H9 (cell line): ENCODE measurements around the gene SEMA4D. TPM values are rescaled to one million over a fixed set of nuclear protein-coding genes. Genes with fewer than 3 reads are reported as not detected.

ENCODE experiments used
- DNase-seq: peaks from one replicate; pipeline ENCODE4 v3.0.0-alpha.2; 2017
- H2AFZ ChIP-seq: one replicate; pipeline ENCODE4 v1.6.1; 2013; ENCODE audit warnings: mild to moderate bottlenecking, low read length, control low read depth, moderate library complexity
- H2AK5ac ChIP-seq: 2 replicates; pipeline ENCODE4 v1.6.1; 2013; ENCODE audit warnings: low read length, control low read depth, mixed read lengths; ENCODE audit not compliant: insufficient read length
- H2BK120ac ChIP-seq: one replicate; pipeline ENCODE4 v1.6.1; 2013; ENCODE audit warnings: low read depth, mild to moderate bottlenecking, low read length, control low read depth, inconsistent platforms; ENCODE audit not compliant: poor library complexity, severe bottlenecking
- H2BK12ac ChIP-seq: 2 replicates; pipeline ENCODE4 v1.6.1; 2013; ENCODE audit warnings: low read length, control low read depth, mixed read lengths, low read depth; ENCODE audit not compliant: insufficient read length
- H2BK15ac ChIP-seq: 2 replicates; pipeline ENCODE4 v1.6.1; 2013; ENCODE audit warnings: low read depth, low read length, control low read depth
- H2BK20ac ChIP-seq: one replicate; pipeline ENCODE4 v1.6.1; 2013; ENCODE audit warnings: low read depth, mild to moderate bottlenecking, low read length, control low read depth, inconsistent platforms; ENCODE audit not compliant: poor library complexity, severe bottlenecking
- H2BK5ac ChIP-seq: 2 replicates; pipeline ENCODE4 v1.6.1; 2013; ENCODE audit warnings: low read length, control low read depth, mixed read lengths; ENCODE audit not compliant: insufficient read length
- H3K14ac ChIP-seq: 2 replicates; pipeline ENCODE4 v1.6.1; 2013; ENCODE audit warnings: low read length, control low read depth; ENCODE audit not compliant: insufficient read depth
- H3K18ac ChIP-seq: 2 replicates; pipeline ENCODE4 v1.6.1; 2013; ENCODE audit warnings: low read depth, mild to moderate bottlenecking, mixed read lengths, low read length, control low read depth; ENCODE audit not compliant: insufficient read length
- H3K23ac ChIP-seq: 2 replicates; pipeline ENCODE4 v1.6.1; 2013; ENCODE audit warnings: low read length, control low read depth, mixed read lengths, low read depth; ENCODE audit not compliant: insufficient read length
- H3K23me2 ChIP-seq: 2 replicates; pipeline ENCODE4 v1.6.1; 2013; ENCODE audit warnings: low read depth, mild to moderate bottlenecking, mixed read lengths, low read length, control low read depth; ENCODE audit not compliant: insufficient read length, poor library complexity, severe bottlenecking
- H3K27ac ChIP-seq: 2 replicates; pipeline ENCODE4 v1.5.1; 2013; ENCODE audit warnings: low read length, control low read depth, mixed read lengths, low read depth; ENCODE audit not compliant: insufficient read length
- H3K27me3 ChIP-seq: 2 replicates; pipeline ENCODE4 v1.6.1; 2013; ENCODE audit warnings: low read length, control low read depth, inconsistent platforms; ENCODE audit not compliant: insufficient read depth
- H3K4ac ChIP-seq: 2 replicates; pipeline ENCODE4 v1.6.1; 2013; ENCODE audit warnings: low read depth, mild to moderate bottlenecking, control low read depth, inconsistent platforms, low read length, moderate library complexity
- H3K4me1 ChIP-seq: 2 replicates; pipeline ENCODE4 v1.6.1; 2013; ENCODE audit warnings: low read length, control low read depth, inconsistent platforms; ENCODE audit not compliant: insufficient read depth
- H3K4me2 ChIP-seq: 2 replicates; pipeline ENCODE4 v1.6.1; 2013; ENCODE audit warnings: low read length, control low read depth, mixed read lengths; ENCODE audit not compliant: insufficient read length, insufficient read depth
- H3K56ac ChIP-seq: 2 replicates; pipeline ENCODE4 v1.6.1; 2013; ENCODE audit warnings: low read depth, mild to moderate bottlenecking, mixed read lengths, low read length, control low read depth; ENCODE audit not compliant: insufficient read length
- H3K79me1 ChIP-seq: 2 replicates; pipeline ENCODE4 v1.6.1; 2013; ENCODE audit warnings: low read depth, mild to moderate bottlenecking, moderate library complexity, low read length, control low read depth, inconsistent platforms; ENCODE audit not compliant: insufficient read depth, poor library complexity, severe bottlenecking
- H3K79me2 ChIP-seq: 2 replicates; pipeline ENCODE4 v1.6.1; 2013; ENCODE audit warnings: low read length, control low read depth, inconsistent platforms; ENCODE audit not compliant: insufficient read depth
- H3K9ac ChIP-seq: 2 replicates; pipeline ENCODE4 v1.6.1; 2013; ENCODE audit warnings: low read length, control low read depth, mixed read lengths; ENCODE audit not compliant: insufficient read length; ENCODE audit errors: extremely low read depth
- H3K9me3 ChIP-seq: one replicate; pipeline ENCODE4 v1.6.1; 2013; ENCODE audit warnings: low read depth, low read length, inconsistent platforms; ENCODE audit not compliant: control insufficient read depth
- H3T11ph ChIP-seq: one replicate; pipeline ENCODE4 v1.6.1; 2013; ENCODE audit warnings: mild to moderate bottlenecking, low read length, control low read depth, inconsistent platforms
- H4K20me1 ChIP-seq: one replicate; pipeline ENCODE4 v1.6.1; 2013; ENCODE audit not compliant: control insufficient read depth, insufficient read length, insufficient read depth
- H4K5ac ChIP-seq: 2 replicates; pipeline ENCODE4 v1.6.1; 2013; ENCODE audit warnings: low read depth, mild to moderate bottlenecking, mixed read lengths, low read length, control low read depth; ENCODE audit not compliant: insufficient read length
- H4K8ac ChIP-seq: replicated peaks from 2 replicates; pipeline ENCODE4 v1.6.1; 2013; ENCODE audit warnings: low read length, control low read depth, mixed read lengths, low read depth; ENCODE audit not compliant: insufficient read length
- H4K91ac ChIP-seq: 2 replicates; pipeline ENCODE4 v1.6.1; 2013; ENCODE audit warnings: low read depth, mild to moderate bottlenecking, moderate library complexity, mixed read lengths, low read length, control low read depth; ENCODE audit not compliant: insufficient read length
- H3K27ac Mint-ChIP-seq, 3 experiments: 2 replicates in 2 of 3; 3 replicates in 1 of 3; pipeline ENCODE4 v1.8.0; 2020 to 2021; ENCODE audit warnings: mixed read lengths in 3 of 3, mild to moderate bottlenecking in 1 of 3, moderate library complexity in 1 of 3
- H3K27me3 Mint-ChIP-seq: 2 replicates; pipeline ENCODE4 v1.8.0; 2021; ENCODE audit warnings: low read depth, mild to moderate bottlenecking, moderate library complexity, mixed read lengths
- H3K36me3 Mint-ChIP-seq, 3 experiments: 2 replicates in 2 of 3; 3 replicates in 1 of 3; pipeline ENCODE4 v1.8.0; 2020 to 2021; ENCODE audit warnings: low read depth in 3 of 3, mixed read lengths in 3 of 3; ENCODE audit not compliant: insufficient read depth in 1 of 3
- H3K4me1 Mint-ChIP-seq, 2 experiments: 2 replicates each; pipeline ENCODE4 v1.8.0; 2020; ENCODE audit warnings: mixed read lengths in 2 of 2
- H3K4me3 Mint-ChIP-seq, 2 experiments: 2 replicates in 1 of 2; 3 replicates in 1 of 2; pipeline ENCODE4 v1.8.0; 2020 to 2021; ENCODE audit warnings: mild to moderate bottlenecking in 2 of 2, mixed read lengths in 2 of 2, moderate library complexity in 1 of 2
- H3K9me3 Mint-ChIP-seq, 2 experiments: 2 replicates in 1 of 2; 3 replicates in 1 of 2; pipeline ENCODE4 v1.8.0; 2020; ENCODE audit warnings: mild to moderate bottlenecking in 2 of 2, mixed read lengths in 2 of 2, moderate library complexity in 1 of 2
- CTCF ChIP-seq: fragments of 200-600 bp; sonication (generic); conservative IDR thresholded peaks from 3 replicates; pipeline ENCODE4 v1.8.0; 2021; ENCODE audit warnings: antibody characterized with exemption, mild to moderate bottlenecking
- WGBS: extraction: QIAGEN DNeasy Blood & Tissue Kit; methylation state at CpG from one replicate; pipeline ENCODE4 v1.1.7; 2013; ENCODE audit warnings: missing lambda C conversion rate, low lambda C conversion rate, mixed read lengths; ENCODE audit not compliant: insufficient read length; ENCODE audit errors: extremely low coverage; 5-methylcytosine and 5-hydroxymethylcytosine counted together
- total RNA-seq: library from RNA; stranded (reverse); gene quantifications from 2 replicates; pipeline ENCODE4 v1.2.1, GENCODE V29; 2021

Gene SEMA4D
- total RNA-seq, 1 experiment from 2014 or later: 47.2 TPM

DNA sequence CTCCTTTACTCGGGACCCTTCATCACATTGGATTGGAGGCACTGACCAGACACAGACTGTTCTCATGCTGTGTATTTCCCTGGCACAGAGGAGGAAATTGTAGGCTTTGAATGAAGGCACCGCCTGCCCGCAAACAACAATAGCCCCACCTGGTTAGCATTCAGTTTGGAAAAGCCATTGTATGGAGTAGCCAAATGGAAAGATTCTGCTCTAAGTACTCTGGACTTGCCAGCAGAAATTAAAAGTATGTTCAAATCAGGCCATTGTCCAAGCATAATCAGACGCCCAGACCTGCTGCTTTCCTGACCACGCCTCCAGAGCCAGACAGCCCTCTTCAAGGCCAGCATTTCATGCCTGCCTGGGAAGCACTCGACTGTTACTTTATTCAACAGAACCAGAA, 8.0 kb upstream of the SEMA4D start:
- no peak overlapping the region for H3K18ac ChIP-seq
- H3K27ac ChIP-seq: no peak overlapping the region
- no peak overlapping the region for H3K14ac ChIP-seq
- H3K27ac Mint-ChIP-seq: peak overlapping the region in 1 of 3 experiments; percentile 57; a peak in 1 of 7 replicates
- no peak overlapping the region for H2BK120ac ChIP-seq
- H3K23ac ChIP-seq: no peak overlapping the region
- H3K4me1 ChIP-seq: peaks cover 13% of the 10 kb centered on the region; the same call in 1 of the 2 replicates
- H3K9ac ChIP-seq: no peak overlapping the region
- no peaks in the 10 kb centered on the region for H3K9me3 Mint-ChIP-seq
- H4K20me1 ChIP-seq: no peaks in the 10 kb centered on the region
- no peak overlapping the region for H2BK5ac ChIP-seq
- H3K36me3 Mint-ChIP-seq: no peaks in the 10 kb centered on the region; a peak in 1 of 7 replicates
- no peaks in the 10 kb centered on the region for H3K23me2 ChIP-seq
- H2BK20ac ChIP-seq: no peak overlapping the region
- no peaks in the 10 kb centered on the region for H3K79me1 ChIP-seq
- no peak for TF ChIP-seq CTCF
- no CpG with 5 or more reads among the region's 6 CpGs for WGBS
- H3K56ac ChIP-seq: no peak overlapping the region
- no peak overlapping the region for H3K4ac ChIP-seq
- H2AFZ ChIP-seq: no peak overlapping the region
- no peak overlapping the region for H2BK12ac ChIP-seq
- no peak overlapping the region for H3T11ph ChIP-seq
- H3K79me2 ChIP-seq: no peaks in the 10 kb centered on the region
- peaks cover 26 to 29% of the 10 kb centered on the region in 2 experiments for H3K4me1 Mint-ChIP-seq
- H2BK15ac ChIP-seq: no peak overlapping the region
- no peak for DNase-seq
- no peaks in the 10 kb centered on the region for H3K27me3 ChIP-seq
- no peak overlapping the region for H4K8ac ChIP-seq
- no peaks in the 10 kb centered on the region for H3K9me3 ChIP-seq
- no peak overlapping the region for H3K4me2 ChIP-seq
- H2AK5ac ChIP-seq: no peak overlapping the region
- no peak overlapping the region for H4K91ac ChIP-seq
- H3K27me3 Mint-ChIP-seq: peaks cover 5% of the 10 kb centered on the region
- no peak overlapping the region for H4K5ac ChIP-seq
- no peak overlapping the region for H3K4me3 Mint-ChIP-seq
